Neuronal stem cell (in vitro differentiated cells): Measurements from ENCODE around the gene CCDC88A.
"Not testable (repeated sequence)": the region's sequence is repeated elsewhere in the genome, so short reads cannot be mapped to it uniquely, and the experiment has no call there.

Experiments
- DNase-seq: peaks from one replicate; pipeline ENCODE4 v3.0.0-alpha.2; 2013; ENCODE audit warnings: low spot score
- H2AFZ ChIP-seq: one replicate; pipeline ENCODE4 v1.6.1; 2013; ENCODE audit warnings: mild to moderate bottlenecking, low read length, inconsistent platforms
- H2AK5ac ChIP-seq: 2 replicates; pipeline ENCODE4 v1.6.1; 2013; ENCODE audit warnings: low read depth, mild to moderate bottlenecking, inconsistent platforms, low read length, moderate library complexity, mixed read lengths
- H2BK120ac ChIP-seq: 2 replicates; pipeline ENCODE4 v1.6.1; 2013; ENCODE audit warnings: low read depth, mild to moderate bottlenecking, inconsistent platforms, low read length, moderate library complexity, mixed read lengths
- H2BK12ac ChIP-seq: one replicate; pipeline ENCODE4 v1.6.1; 2013; ENCODE audit warnings: low read length, inconsistent platforms
- H2BK15ac ChIP-seq: 2 replicates; pipeline ENCODE4 v1.6.1; 2013; ENCODE audit warnings: mild to moderate bottlenecking, low read length, inconsistent platforms, mixed read lengths
- H2BK5ac ChIP-seq: one replicate; pipeline ENCODE4 v1.6.1; 2013; ENCODE audit warnings: inconsistent platforms, mild to moderate bottlenecking, low read length, moderate library complexity
- H3K14ac ChIP-seq: one replicate; pipeline ENCODE4 v1.6.1; 2013; ENCODE audit warnings: low read length, inconsistent platforms
- H3K18ac ChIP-seq: 2 replicates; pipeline ENCODE4 v1.6.1; 2013; ENCODE audit warnings: low read length, inconsistent platforms
- H3K23ac ChIP-seq: 2 replicates; pipeline ENCODE4 v1.6.1; 2013; ENCODE audit warnings: low read depth, mild to moderate bottlenecking, mixed read lengths, low read length, inconsistent platforms; ENCODE audit not compliant: poor library complexity
- H3K27ac ChIP-seq: replicated peaks from 3 replicates; pipeline ENCODE4 v1.5.1; 2013; ENCODE audit warnings: low read length, inconsistent platforms
- H3K27me3 ChIP-seq, 3 experiments: 2 replicates each; pipeline ENCODE4 v1.6.1; 2013; ENCODE audit warnings: low read length in 3 of 3, mild to moderate bottlenecking in 2 of 3, inconsistent platforms in 1 of 3, low read depth in 1 of 3, mixed read lengths in 1 of 3, moderate library complexity in 1 of 3; ENCODE audit not compliant: control insufficient read depth in 3 of 3, insufficient read depth in 3 of 3
- H3K36me3 ChIP-seq, 2 donors: replicated peaks in 1 of 2; 2 replicates each; pipeline ENCODE4 v1.6.1; 2013; ENCODE audit warnings: low read length in 2 of 2; ENCODE audit not compliant: control insufficient read depth in 2 of 2, insufficient read depth in 2 of 2
- H3K4ac ChIP-seq: 2 replicates; pipeline ENCODE4 v1.6.1; 2013; ENCODE audit warnings: inconsistent platforms, mild to moderate bottlenecking, low read length, moderate library complexity
- H3K4me1 ChIP-seq, 2 donors: 1 replicate in 1 of 2; 2 replicates in 1 of 2; pipeline ENCODE4 v1.6.1; 2013; ENCODE audit warnings: low read length in 2 of 2, low read depth in 1 of 2; ENCODE audit not compliant: control insufficient read depth in 2 of 2, insufficient read depth in 1 of 2
- H3K4me2 ChIP-seq: one replicate; pipeline ENCODE4 v1.6.1; 2013; ENCODE audit warnings: mild to moderate bottlenecking, low read length, inconsistent platforms; ENCODE audit not compliant: insufficient read depth, poor library complexity, severe bottlenecking
- H3K4me3 ChIP-seq, 2 donors: 2 replicates each; pipeline ENCODE4 v1.5.1; 2013; ENCODE audit warnings: low read length in 2 of 2, mild to moderate bottlenecking in 2 of 2, inconsistent platforms in 1 of 2, moderate library complexity in 1 of 2
- H3K79me1 ChIP-seq: one replicate; pipeline ENCODE4 v1.6.1; 2013; ENCODE audit warnings: low read depth, mild to moderate bottlenecking, inconsistent platforms, low read length, moderate library complexity
- H3K9ac ChIP-seq: one replicate; pipeline ENCODE4 v1.6.1; 2013; ENCODE audit warnings: mild to moderate bottlenecking, low read depth, low read length, inconsistent platforms; ENCODE audit not compliant: poor library complexity
- H3K9me3 ChIP-seq, 2 donors: replicated peaks in 1 of 2; 2 replicates each; pipeline versions ENCODE3 to v1.6.1; 2013; ENCODE audit warnings: low read length in 2 of 2, mild to moderate bottlenecking in 2 of 2, inconsistent platforms in 1 of 2, low read depth in 1 of 2, mixed read lengths in 1 of 2, moderate library complexity in 1 of 2; ENCODE audit not compliant: control insufficient read depth in 2 of 2, insufficient read depth in 1 of 2
- H4K8ac ChIP-seq: one replicate; pipeline ENCODE4 v1.6.1; 2013; ENCODE audit warnings: low read depth, mild to moderate bottlenecking, inconsistent platforms, low read length, moderate library complexity
- H4K91ac ChIP-seq: one replicate; pipeline ENCODE4 v1.6.1; 2013; ENCODE audit warnings: low read length, low read depth, mild to moderate bottlenecking, inconsistent platforms; ENCODE audit not compliant: poor library complexity
- WGBS, 2 donors: extraction: QIAGEN DNeasy Blood & Tissue Kit; methylation state at CpG; one replicate each; pipeline ENCODE4 v1.1.7; 2013; ENCODE audit warnings: missing lambda C conversion rate in 2 of 2, mixed read lengths in 1 of 2; ENCODE audit not compliant: insufficient read length in 2 of 2, insufficient replicate concordance in 1 of 2; ENCODE audit errors: extremely low coverage in 2 of 2; 5-methylcytosine and 5-hydroxymethylcytosine counted together

The CCDC88A gene

DNA sequence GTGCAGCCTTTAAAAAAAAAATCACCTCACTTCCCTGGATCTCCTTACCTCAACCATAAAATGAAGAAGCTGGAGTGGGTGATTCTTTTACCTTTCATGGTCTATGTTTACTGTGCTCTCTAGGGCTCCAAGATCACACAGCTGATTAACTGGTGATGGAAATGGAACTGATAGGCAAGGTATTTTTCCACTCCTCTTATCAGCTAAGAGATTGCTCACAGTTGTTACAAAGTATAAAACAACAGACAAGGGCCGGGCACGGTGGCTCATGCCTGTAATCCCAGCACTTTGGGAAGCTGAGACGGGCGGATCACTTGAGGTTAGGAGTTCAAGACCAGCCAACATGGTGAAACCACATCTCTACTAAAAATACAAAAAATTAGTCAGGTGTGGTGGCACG is 172.6 kb downstream of the CCDC88A start:
- H3K23ac ChIP-seq, result no peak overlapping the region
- H3K18ac ChIP-seq, result no peak overlapping the region
- no peak overlapping the region for H3K27ac ChIP-seq
- no peaks in the 10 kb centered on the region for H3K4me1 ChIP-seq
- H3K9ac ChIP-seq, result no peak overlapping the region
- H3K4ac ChIP-seq, result no peak overlapping the region
- H2BK5ac ChIP-seq, result no peak overlapping the region
- H2AK5ac ChIP-seq, result no peak overlapping the region
- no peak overlapping the region for H2BK120ac ChIP-seq
- H3K14ac ChIP-seq, result no peak overlapping the region
- H4K8ac ChIP-seq, result no peak overlapping the region
- WGBS, 2 donors, result no CpG with 5 or more reads among the region's 5 CpGs
- H3K4me2 ChIP-seq, result no peak overlapping the region
- peaks cover 4 to 86% of the 10 kb centered on the region in 2 donors for H3K36me3 ChIP-seq
- no peak overlapping the region for H4K91ac ChIP-seq
- no peak overlapping the region for H2BK12ac ChIP-seq
- H2BK15ac ChIP-seq, result no peak overlapping the region
- H2AFZ ChIP-seq, result no peak overlapping the region
- H3K27me3 ChIP-seq, result no peaks in the 10 kb centered on the region
- no peak overlapping the region for H3K4me3 ChIP-seq
- no peak for DNase-seq
- H3K79me1 ChIP-seq, result no peaks in the 10 kb centered on the region
- no peaks in the 10 kb centered on the region for H3K9me3 ChIP-seq

DNA sequence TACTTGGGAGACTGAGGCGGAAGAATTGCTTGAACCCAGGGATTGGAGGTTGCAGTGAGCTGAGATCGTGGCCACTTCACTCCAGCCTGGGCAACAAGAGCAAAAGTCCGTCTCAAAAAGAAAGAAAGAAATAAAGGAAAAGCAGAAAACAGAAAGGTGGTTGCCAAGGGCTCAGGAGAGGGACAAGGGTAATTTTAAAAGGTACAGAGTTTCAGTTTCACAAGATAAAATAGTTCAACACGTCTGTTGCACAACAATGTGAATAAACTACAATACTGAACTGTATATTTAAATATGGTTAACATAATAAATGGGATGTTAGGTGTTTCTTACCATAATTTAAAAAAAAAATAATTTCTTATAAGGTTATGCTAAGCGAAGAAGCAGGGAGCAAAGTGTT is 174.2 kb downstream of the CCDC88A start:
- Histone ChIP-seq H4K91ac (no peak overlapping the region), H3K79me1 (no peaks in the 10 kb centered on the region), H2BK12ac (no peak overlapping the region), H3K4me1 (no peaks in the 10 kb centered on the region), H3K9ac (no peak overlapping the region), H3K23ac (no peak overlapping the region), H4K8ac (no peak overlapping the region), H3K14ac (no peak overlapping the region), H2BK120ac (no peak overlapping the region), H2AK5ac (no peak overlapping the region), H3K27me3 (no peaks in the 10 kb centered on the region), H3K4ac (no peak overlapping the region), H2AFZ (no peak overlapping the region), H3K9me3 (no peaks in the 10 kb centered on the region), H2BK5ac (no peak overlapping the region), H2BK15ac (no peak overlapping the region), H3K4me2 (no peak overlapping the region), H3K27ac (no peak overlapping the region), H3K18ac (no peak overlapping the region), H3K36me3 (peaks cover 4 to 91% of the 10 kb centered on the region in 2 donors), H3K4me3 (no peak overlapping the region)
- no peak for DNase-seq
- no CpG with 5 or more reads among the region's 5 CpGs for WGBS, 2 donors

DNA sequence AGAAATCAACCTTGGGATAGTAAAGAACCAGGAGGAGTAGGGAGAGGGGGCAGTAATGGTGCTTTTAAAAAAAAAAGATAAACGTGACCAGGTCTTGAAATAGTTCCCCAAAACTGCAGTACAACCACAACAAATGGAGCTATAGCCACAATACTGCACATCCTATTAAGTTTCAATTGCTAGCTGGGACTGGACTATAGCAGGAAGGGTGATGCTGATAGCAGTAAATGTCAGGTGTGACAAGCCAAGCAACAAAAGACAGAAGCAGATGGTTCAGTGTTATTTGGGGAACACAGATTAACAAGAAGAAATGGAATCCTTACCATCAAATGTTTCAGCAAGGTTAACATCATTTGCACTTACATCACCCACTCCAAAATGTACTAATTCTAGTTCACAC is 177.0 kb downstream of the CCDC88A start:
- H2BK15ac ChIP-seq, result no peak overlapping the region
- no peaks in the 10 kb centered on the region for H3K27me3 ChIP-seq
- no peak overlapping the region for H3K4ac ChIP-seq
- H3K79me1 ChIP-seq, result no peaks in the 10 kb centered on the region
- H3K23ac ChIP-seq, result no peak overlapping the region
- WGBS, 2 donors, result no CpG with 5 or more reads among the region's 1 CpG
- H3K27ac ChIP-seq, result no peak overlapping the region
- no peak overlapping the region for H2AK5ac ChIP-seq
- no peak overlapping the region for H2AFZ ChIP-seq
- no peak overlapping the region for H4K91ac ChIP-seq
- H3K18ac ChIP-seq, result no peak overlapping the region
- no peak overlapping the region for H3K4me2 ChIP-seq
- DNase-seq, result no peak
- H2BK120ac ChIP-seq, result no peak overlapping the region
- H3K4me3 ChIP-seq, result no peak overlapping the region
- H3K9ac ChIP-seq, result no peak overlapping the region
- no peak overlapping the region for H2BK12ac ChIP-seq
- H3K9me3 ChIP-seq, result no peaks in the 10 kb centered on the region
- H2BK5ac ChIP-seq, result no peak overlapping the region
- H3K4me1 ChIP-seq, result no peaks in the 10 kb centered on the region
- H4K8ac ChIP-seq, result no peak overlapping the region
- peaks cover 3 to 91% of the 10 kb centered on the region in 2 donors for H3K36me3 ChIP-seq
- no peak overlapping the region for H3K14ac ChIP-seq

DNA sequence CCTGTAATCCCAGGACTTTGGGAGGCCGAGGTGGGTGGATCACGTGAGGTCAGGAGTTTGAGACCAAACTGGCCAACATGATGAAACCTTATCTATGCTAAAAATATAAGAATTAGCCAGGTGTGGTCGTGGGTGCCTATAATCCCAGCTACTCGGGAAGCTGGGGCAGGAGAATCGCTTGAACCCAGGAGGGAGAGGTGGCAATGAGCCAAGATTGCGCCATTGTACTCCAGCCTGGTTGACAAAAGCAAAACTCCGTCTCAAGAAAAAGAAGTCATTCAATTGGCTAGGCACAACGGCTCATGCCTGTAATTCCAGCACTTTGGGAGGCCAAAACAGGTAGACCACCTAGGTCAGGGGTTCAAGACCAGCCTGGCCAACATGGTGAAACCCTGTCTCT is 178.1 kb downstream of the CCDC88A start:
- H3K27ac ChIP-seq, H2AFZ ChIP-seq, H2BK15ac ChIP-seq, H3K18ac ChIP-seq, H3K23ac ChIP-seq, H3K4me1 ChIP-seq, H3K4ac ChIP-seq, H2BK120ac ChIP-seq, H4K91ac ChIP-seq, H3K4me3 ChIP-seq, H3K79me1 ChIP-seq, H3K14ac ChIP-seq, H2BK5ac ChIP-seq, H3K9ac ChIP-seq, H4K8ac ChIP-seq, H3K27me3 ChIP-seq, H2BK12ac ChIP-seq, H3K4me2 ChIP-seq, H3K9me3 ChIP-seq, DNase-seq, H2AK5ac ChIP-seq: not testable (repeated sequence)
- H3K36me3 ChIP-seq, result peaks cover 3 to 92% of the 10 kb centered on the region in 2 donors
- WGBS, 2 donors, result no CpG with 5 or more reads among the region's 8 CpGs
